ENCODE data around the gene SHISA7. TPM values are rescaled to one million over a fixed set of nuclear protein-coding genes. Genes with fewer than 3 reads are reported as not detected.

The SHISA7 gene
- total and polyA plus RNA-seq, 8 donors, result not detected

DNA sequence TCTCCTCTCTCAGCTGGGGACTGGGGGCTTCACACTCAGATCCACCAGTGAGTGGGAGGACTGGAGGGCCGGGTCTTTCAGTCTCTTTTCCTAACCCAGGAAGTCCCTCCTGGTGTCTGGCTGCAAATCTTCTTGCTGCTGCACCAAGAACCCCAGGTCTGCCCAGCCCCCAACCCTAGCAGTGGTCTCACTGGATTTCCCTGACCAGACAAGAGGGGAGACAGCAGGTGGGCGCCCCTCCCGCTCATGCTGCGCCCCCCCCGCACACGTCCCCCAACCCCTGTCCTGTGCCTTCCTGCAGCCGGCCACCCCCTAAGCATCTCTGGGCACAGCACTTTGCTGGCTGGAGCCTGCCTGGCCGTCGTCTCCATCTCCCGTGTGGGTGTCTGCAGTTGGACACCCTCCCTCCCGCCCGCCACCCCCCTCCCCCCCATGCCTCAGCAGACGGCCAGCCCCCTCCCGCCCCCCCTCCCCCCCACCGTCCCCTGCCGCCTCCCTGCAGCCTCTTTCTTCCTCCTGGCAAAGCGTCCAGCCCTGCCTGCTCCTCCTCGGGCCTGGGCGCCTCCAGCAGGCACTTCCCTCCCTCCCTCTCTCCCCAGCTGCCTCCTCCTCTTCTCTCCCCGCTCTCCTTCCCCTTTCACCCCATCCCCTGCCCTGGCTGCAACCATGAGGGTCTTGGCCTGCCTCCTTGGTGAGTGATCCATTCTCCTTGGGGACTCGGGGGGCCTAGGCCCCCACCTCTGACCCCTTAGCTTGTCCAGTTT lies 45.0 kb upstream of the SHISA7 start, which contains the start of gene SSC5D:
SSC5D (plus strand) TSS at position 513 of the 764 bp plus-strand sequence; CDS start at position 667, 154 bp downstream.
- H3K4me1 ChIP-seq, result peaks cover 41 to 93% (median 71%) of the 10 kb centered on the region in 4 donors
- peak within 1 kb of the TSS in 3 of 4 donors; percentile 16 to 33 (median 18) for H3K4me3 ChIP-seq
- no peaks in the 10 kb centered on the region for H3K9me3 ChIP-seq
- peaks cover 0 to 67% (median 10%) of the 10 kb centered on the region in 3 donors for H3K27me3 ChIP-seq
- TF ChIP-seq POLR2AphosphoS5 (IDR thresholded peaks at IDR 0.05) (no peak), EP300 (IDR thresholded peaks at IDR 0.05) (no peak), POLR2A (IDR thresholded peaks at IDR 0.05) (no peak)
- TF ChIP-seq, protein P1, sequence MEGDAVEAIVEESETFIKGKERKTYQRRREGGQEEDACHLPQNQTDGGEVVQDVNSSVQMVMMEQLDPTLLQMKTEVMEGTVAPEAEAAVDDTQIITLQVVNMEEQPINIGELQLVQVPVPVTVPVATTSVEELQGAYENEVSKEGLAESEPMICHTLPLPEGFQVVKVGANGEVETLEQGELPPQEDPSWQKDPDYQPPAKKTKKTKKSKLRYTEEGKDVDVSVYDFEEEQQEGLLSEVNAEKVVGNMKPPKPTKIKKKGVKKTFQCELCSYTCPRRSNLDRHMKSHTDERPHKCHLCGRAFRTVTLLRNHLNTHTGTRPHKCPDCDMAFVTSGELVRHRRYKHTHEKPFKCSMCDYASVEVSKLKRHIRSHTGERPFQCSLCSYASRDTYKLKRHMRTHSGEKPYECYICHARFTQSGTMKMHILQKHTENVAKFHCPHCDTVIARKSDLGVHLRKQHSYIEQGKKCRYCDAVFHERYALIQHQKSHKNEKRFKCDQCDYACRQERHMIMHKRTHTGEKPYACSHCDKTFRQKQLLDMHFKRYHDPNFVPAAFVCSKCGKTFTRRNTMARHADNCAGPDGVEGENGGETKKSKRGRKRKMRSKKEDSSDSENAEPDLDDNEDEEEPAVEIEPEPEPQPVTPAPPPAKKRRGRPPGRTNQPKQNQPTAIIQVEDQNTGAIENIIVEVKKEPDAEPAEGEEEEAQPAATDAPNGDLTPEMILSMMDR (IDR thresholded peaks at IDR 0.05), result no peak
- intact Hi-C loops (cut with DNase I; ENCODE audit: low total_unique reads), result no loop called here
- DNase-seq, result peak in 1 of 2 donors; percentile 79
- WGBS, 5 donors, result 13 to 17% (median 14%) methylated on average over 4 to 21 of the region's 21 CpGs
- peak within 1 kb of the TSS; percentile 48 to 96 (median 85) for H3K27ac ChIP-seq
- peaks cover 4 to 11% (median 7%) of the 10 kb centered on the region in 4 donors for H3K36me3 ChIP-seq

DNA sequence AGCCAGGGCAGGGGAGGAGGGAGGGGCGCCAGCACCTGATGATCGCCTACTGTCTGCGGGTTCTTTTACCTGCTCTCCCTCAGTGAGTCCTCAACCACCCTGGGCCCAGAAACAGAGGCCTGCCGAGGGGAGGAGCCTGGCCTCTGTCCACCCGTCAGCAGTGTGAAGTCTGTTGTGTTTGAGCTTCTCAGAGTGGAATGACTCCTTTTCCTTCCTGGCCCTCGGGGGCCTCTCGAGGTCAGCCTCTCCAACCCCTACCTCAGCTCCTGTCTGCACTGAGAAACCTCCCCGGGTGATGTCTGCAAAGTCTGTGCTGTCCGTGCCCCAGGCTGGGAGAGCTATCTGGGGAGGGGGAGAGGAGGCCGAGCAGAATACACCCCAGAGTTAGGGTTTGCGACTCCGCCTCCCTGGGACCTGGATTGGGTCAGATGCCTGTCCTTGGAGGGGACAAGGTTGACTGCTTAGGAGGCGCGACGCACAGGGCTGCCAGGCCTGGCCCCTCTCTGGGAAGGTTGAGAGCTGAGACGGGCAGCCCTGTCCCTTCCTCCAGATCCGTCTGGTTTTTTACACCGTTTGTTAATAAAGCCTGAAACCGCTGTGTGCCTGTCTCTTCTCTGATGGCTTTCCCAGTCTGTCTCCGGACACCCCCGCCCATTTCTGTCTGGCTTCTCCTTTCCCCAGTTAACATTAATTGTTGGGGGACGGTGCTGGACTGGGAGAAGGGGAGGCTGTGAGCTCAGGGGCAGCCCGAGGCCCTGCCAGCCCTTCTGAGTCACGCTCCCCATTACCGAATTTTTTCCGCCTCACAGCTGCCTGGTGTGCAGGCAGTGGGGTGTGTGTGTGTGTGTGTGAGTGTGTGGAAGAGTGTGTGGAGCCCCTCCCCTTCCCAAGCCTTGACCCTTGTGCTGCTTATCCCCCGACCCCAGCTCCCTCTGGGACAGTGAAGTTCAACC lies 44.1 kb upstream of the SHISA7 start:
- Histone ChIP-seq H3K4me3 (peak overlapping the region in 1 of 4 donors; percentile 1), H3K27ac (peak overlapping the region; percentile 41 to 96 (median 85)), H3K9me3 (no peaks in the 10 kb centered on the region), H3K36me3 (peaks cover 12 to 20% (median 15%) of the 10 kb centered on the region in 4 donors), H3K4me1 (peaks cover 41 to 85% (median 66%) of the 10 kb centered on the region in 4 donors), H3K27me3 (peaks cover 0 to 59% (median 10%) of the 10 kb centered on the region in 3 donors)
- TF ChIP-seq EP300 (IDR thresholded peaks at IDR 0.05), result no peak
- TF ChIP-seq POLR2AphosphoS5 (IDR thresholded peaks at IDR 0.05), result peak in 2 of 3 donors; percentile 18 to 25
- DNase-seq, result peak in 1 of 2 donors; percentile 90
- 25 to 42% (median 33%) methylated on average over 24 to 27 of the region's 27 CpGs for WGBS, 5 donors
- intact Hi-C loops (cut with DNase I; ENCODE audit: low total_unique reads), result no loop called here

GRCh38 chr19:55486043-55486970 lies 43.2 kb upstream of the SHISA7 start:
- Histone ChIP-seq H3K36me3 (peaks cover 12 to 29% (median 25%) of the 10 kb centered on the region in 4 donors), H3K4me3 (peak overlapping the region in 1 of 4 donors; percentile 1), H3K9me3 (no peaks in the 10 kb centered on the region), H3K27ac (peak overlapping the region; percentile 41 to 96 (median 85)), H3K27me3 (peaks cover 0 to 49% (median 10%) of the 10 kb centered on the region in 3 donors), H3K4me1 (peaks cover 40 to 75% (median 58%) of the 10 kb centered on the region in 4 donors)
- intact Hi-C loops (cut with DNase I; ENCODE audit: low total_unique reads), result no loop called here
- WGBS, 5 donors, result 64 to 77% (median 73%) methylated on average over 25 to 53 of the region's 53 CpGs
- DNase-seq, result no peak
- no peak for TF ChIP-seq POLR2AphosphoS5 (IDR thresholded peaks at IDR 0.05)
- no peak for TF ChIP-seq EP300 (IDR thresholded peaks at IDR 0.05)
- TF ChIP-seq POLR2A (IDR thresholded peaks at IDR 0.05), result no peak
- TF ChIP-seq, protein P1 (IDR thresholded peaks at IDR 0.05), result no peak

GRCh38 chr19:55485439-55486011 lies 42.4 kb upstream of the SHISA7 start:
- peak overlapping the region; percentile 79 to 96 (median 85) for H3K27ac ChIP-seq
- H3K27me3 ChIP-seq, result peaks cover 0 to 41% (median 10%) of the 10 kb centered on the region in 3 donors
- DNase-seq, result no peak
- peaks cover 12 to 37% (median 31%) of the 10 kb centered on the region in 4 donors for H3K36me3 ChIP-seq
- no peaks in the 10 kb centered on the region for H3K9me3 ChIP-seq
- no peak for TF ChIP-seq POLR2AphosphoS5 (IDR thresholded peaks at IDR 0.05)
- no peak for TF ChIP-seq POLR2A (IDR thresholded peaks at IDR 0.05)
- TF ChIP-seq, protein P1 (IDR thresholded peaks at IDR 0.05), result no peak
- TF ChIP-seq EP300 (IDR thresholded peaks at IDR 0.05), result no peak
- H3K4me1 ChIP-seq, result peaks cover 36 to 67% (median 54%) of the 10 kb centered on the region in 4 donors
- peak overlapping the region; percentile 55 to 66 (median 60) for H3K4me3 ChIP-seq
- intact Hi-C loops (cut with DNase I; ENCODE audit: low total_unique reads), result no loop called here
- 20 to 38% (median 24%) methylated on average over 3 to 18 of the region's 18 CpGs for WGBS, 5 donors
